ENCODE data around the gene FRG2. TPM values are rescaled to one million over a fixed set of nuclear protein-coding genes. Genes with fewer than 3 reads are reported as not detected.
"Not testable (repeated sequence)": the region's sequence is repeated elsewhere in the genome, so short reads cannot be mapped to it uniquely, and the experiment has no call there.

Gene FRG2
- total RNA-seq, 2 experiments from 2014 or later, result not detected

DNA sequence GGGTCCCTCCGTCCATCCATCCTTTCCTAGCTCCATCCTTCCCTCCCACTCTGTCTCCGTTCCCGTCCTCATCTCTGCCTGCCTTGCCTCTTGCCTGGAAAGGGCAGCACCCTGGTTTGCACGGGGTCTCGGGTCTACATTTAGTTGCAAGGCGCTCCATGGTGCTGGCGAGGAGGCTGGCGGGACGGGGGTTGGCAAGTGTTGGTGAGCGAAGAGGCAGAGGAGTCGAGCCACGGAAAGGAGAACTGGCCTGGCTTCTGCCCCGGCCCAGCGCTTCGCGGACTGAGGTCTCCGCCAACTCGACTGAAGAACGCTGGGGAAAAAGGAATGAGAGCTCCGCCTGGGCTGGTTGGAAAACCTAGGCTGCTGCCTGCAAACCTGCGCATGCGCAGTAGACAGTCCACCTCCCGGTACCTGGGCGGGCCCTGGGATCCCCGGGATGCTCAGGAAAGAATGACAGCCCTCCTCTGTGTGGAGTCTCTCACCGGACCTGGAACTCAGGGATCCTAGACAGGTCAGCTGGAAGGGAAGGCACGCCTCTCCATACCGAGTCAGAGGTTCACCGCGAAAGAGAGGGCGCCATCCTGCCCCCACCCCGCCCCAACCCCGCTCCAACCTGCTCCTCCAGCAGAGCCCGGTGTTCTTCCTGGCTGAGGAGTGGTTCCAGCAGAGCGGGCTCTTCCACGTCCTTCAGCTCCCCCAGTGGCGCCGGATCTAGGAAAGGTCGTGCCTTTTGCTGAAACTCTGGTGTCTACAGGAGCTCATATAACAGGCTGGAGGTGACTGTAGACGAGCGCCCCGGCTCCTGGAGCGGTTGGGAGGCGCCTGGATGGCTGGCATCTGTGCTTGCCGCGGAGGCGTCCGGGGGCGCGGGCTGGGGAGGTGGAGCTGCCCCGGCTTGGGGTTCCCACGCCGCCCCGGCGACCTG lies 6.0 kb downstream of the FRG2 start:
- ChIA-PET CTCF (interaction anchor here (0.6 kb wide), 1 partner anchor 15 kb away, joined by 3 read pairs; no protein-coding TSS in a partner anchor), POLR2A (no interaction called here)
- no peak overlapping the region for H3K27ac ChIP-seq (ENCODE audit: low read depth in 1 of 2, low read length in 2 of 2)
- H3K27me3 ChIP-seq (ENCODE audit: control insufficient read depth in 1 of 2, insufficient read depth in 2 of 2, low read length in 2 of 2), result peaks cover 28 to 38% of the 10 kb centered on the region in 2 experiments
- Mint-ChIP-seq H3K27ac (no peak overlapping the region), H3K4me3 (peak overlapping the region; percentile 85), H3K4me1 (ENCODE audit: low read depth) (peaks cover 36% of the 10 kb centered on the region), H3K36me3 (ENCODE audit: low read depth) (no peaks in the 10 kb centered on the region), H3K9me3 (no peaks in the 10 kb centered on the region), H3K27me3 (peaks cover 54% of the 10 kb centered on the region)
- peaks cover 0 to 32% of the 10 kb centered on the region in 2 experiments for H3K9me3 ChIP-seq (ENCODE audit: control insufficient read depth in 1 of 2, insufficient read depth in 1 of 2, low read length in 2 of 2)
- DNase-seq, result peak in 3 of 14 experiments; percentile 12 to 37 (median 27)
- peak; percentile 29 for ATAC-seq (ENCODE audit: poor library complexity)
- no peaks in the 10 kb centered on the region for H3K36me3 ChIP-seq (ENCODE audit: insufficient read depth, low read length)
- peaks cover 23% of the 10 kb centered on the region for H3K4me1 ChIP-seq (ENCODE audit: insufficient read depth, low read length)
- intact Hi-C loops (cut with DNase I, micrococcal nuclease), result no loop called here
- peak overlapping the region; percentile 22 for H3K4me3 ChIP-seq (ENCODE audit: low read length)
- TF ChIP-seq CTCF (IDR thresholded peaks at IDR 0.05), result no peak

- CTCF ChIA-PET, result not testable (repeated sequence)
These were observed 7.1 kb downstream of the FRG2 start for GRCh38 chr4:190019859-190020463.

GRCh38 chr4:190019023-190019858 lies 7.8 kb downstream of the FRG2 start:
- Histone ChIP-seq H3K36me3 (ENCODE audit: insufficient read depth, low read length) (no peaks in the 10 kb centered on the region), H3K4me3 (ENCODE audit: low read length) (no peak overlapping the region), H3K27ac (ENCODE audit: low read depth in 1 of 2, low read length in 2 of 2) (no peak overlapping the region), H3K9me3 (ENCODE audit: control insufficient read depth in 1 of 2, insufficient read depth in 1 of 2, low read length in 2 of 2) (peaks cover 0 to 46% of the 10 kb centered on the region in 2 experiments), H3K27me3 (ENCODE audit: control insufficient read depth in 1 of 2, insufficient read depth in 2 of 2, low read length in 2 of 2) (peaks cover 39 to 52% of the 10 kb centered on the region in 2 experiments), H3K4me1 (ENCODE audit: insufficient read depth, low read length) (peaks cover 26% of the 10 kb centered on the region)
- ChIA-PET CTCF (no interaction called here), POLR2A (no interaction called here)
- ATAC-seq (ENCODE audit: poor library complexity) (no peak), DNase-seq (no peak)
- H3K9me3 Mint-ChIP-seq, result no peaks in the 10 kb centered on the region
- peaks cover 65% of the 10 kb centered on the region for H3K27me3 Mint-ChIP-seq
- peak overlapping the region; percentile 85 for H3K4me3 Mint-ChIP-seq
- TF ChIP-seq CTCF (IDR thresholded peaks at IDR 0.05), result no peak
- peaks cover 46% of the 10 kb centered on the region for H3K4me1 Mint-ChIP-seq (ENCODE audit: low read depth)
- no peaks in the 10 kb centered on the region for H3K36me3 Mint-ChIP-seq (ENCODE audit: low read depth)
- intact Hi-C loops (cut with DNase I, micrococcal nuclease), result no loop called here
- H3K27ac Mint-ChIP-seq, result no peak overlapping the region

More at GRCh38 chr4:190019859-190020463, 7.1 kb downstream of the FRG2 start:
- ATAC-seq (ENCODE audit: poor library complexity); H3K36me3 ChIP-seq (ENCODE audit: insufficient read depth, low read length); POLR2A ChIA-PET; DNase-seq; intact Hi-C loops (cut with DNase I, micrococcal nuclease); H3K36me3 Mint-ChIP-seq (ENCODE audit: low read depth); H3K4me3 ChIP-seq (ENCODE audit: low read length); H3K9me3 Mint-ChIP-seq; H3K27ac Mint-ChIP-seq; H3K27ac ChIP-seq (ENCODE audit: low read depth in 1 of 2, low read length in 2 of 2): not testable (repeated sequence)
- peak overlapping the region; percentile 85 for H3K4me3 Mint-ChIP-seq
- peaks cover 61% of the 10 kb centered on the region for H3K27me3 Mint-ChIP-seq
- peaks cover 26% of the 10 kb centered on the region for H3K4me1 ChIP-seq (ENCODE audit: insufficient read depth, low read length)
- H3K9me3 ChIP-seq (ENCODE audit: control insufficient read depth in 1 of 2, insufficient read depth in 1 of 2, low read length in 2 of 2), result peaks cover 0 to 42% of the 10 kb centered on the region in 2 experiments
- peaks cover 42% of the 10 kb centered on the region for H3K4me1 Mint-ChIP-seq (ENCODE audit: low read depth)
- peaks cover 38 to 49% of the 10 kb centered on the region in 2 experiments for H3K27me3 ChIP-seq (ENCODE audit: control insufficient read depth in 1 of 2, insufficient read depth in 2 of 2, low read length in 2 of 2)

Data from CD4-positive, alpha-beta T cell (primary cell).